ENCODE results near the gene PBX4.

GRCh38 chr19:19550485-19550929, 68.0 kb downstream of the PBX4 start:
- no peak for TF ChIP-seq POLR2A (IDR thresholded peaks at IDR 0.05; ENCODE audit: low read length)
- no peak for TF ChIP-seq GATA1 (IDR thresholded peaks at IDR 0.05; ENCODE audit: low read depth, low read length)
